ENCODE measurements around the gene ZNF223. TPM values are rescaled to one million over a fixed set of nuclear protein-coding genes. Genes with fewer than 3 reads are reported as not detected.

ZNF223 gene
- total and polyA plus RNA-seq, 12 donors: 1.6 to 12.5 (median 6.1) TPM

DNA sequence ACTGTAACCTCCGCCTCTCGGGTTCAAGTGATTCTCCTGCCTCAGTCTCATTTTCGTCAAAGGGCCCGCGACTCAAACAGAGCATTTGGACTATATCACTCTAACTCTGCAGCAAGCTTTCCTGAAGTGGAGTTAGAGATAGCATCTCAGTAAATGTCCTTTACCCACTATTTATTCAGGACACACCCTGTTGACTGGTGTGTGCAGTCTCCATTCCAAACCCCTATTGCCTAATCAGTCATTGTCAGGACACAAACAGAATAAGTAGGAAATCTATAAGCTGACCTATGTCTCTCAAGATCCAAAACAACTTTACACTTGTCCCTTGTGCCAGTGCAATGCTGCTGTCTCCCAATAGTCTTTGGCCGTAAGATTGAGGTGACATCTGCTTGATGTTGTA is 25.2 kb upstream of the ZNF223 start:
- H3K4me3 ChIP-seq: no peak overlapping the region
- peaks cover 0 to 45% of the 10 kb centered on the region in 2 donors for H3K36me3 ChIP-seq (replicated peaks in 1 of 2)
- H3K9me3 ChIP-seq (replicated peaks in 1 of 3): peaks cover 0 to 18% (median 0%) of the 10 kb centered on the region in 3 donors
- no peaks in the 10 kb centered on the region for H3K27me3 ChIP-seq
- intact Hi-C loops (cut with DNase I): no loop called here
- no peak for DNase-seq
- TF ChIP-seq, protein P1, sequence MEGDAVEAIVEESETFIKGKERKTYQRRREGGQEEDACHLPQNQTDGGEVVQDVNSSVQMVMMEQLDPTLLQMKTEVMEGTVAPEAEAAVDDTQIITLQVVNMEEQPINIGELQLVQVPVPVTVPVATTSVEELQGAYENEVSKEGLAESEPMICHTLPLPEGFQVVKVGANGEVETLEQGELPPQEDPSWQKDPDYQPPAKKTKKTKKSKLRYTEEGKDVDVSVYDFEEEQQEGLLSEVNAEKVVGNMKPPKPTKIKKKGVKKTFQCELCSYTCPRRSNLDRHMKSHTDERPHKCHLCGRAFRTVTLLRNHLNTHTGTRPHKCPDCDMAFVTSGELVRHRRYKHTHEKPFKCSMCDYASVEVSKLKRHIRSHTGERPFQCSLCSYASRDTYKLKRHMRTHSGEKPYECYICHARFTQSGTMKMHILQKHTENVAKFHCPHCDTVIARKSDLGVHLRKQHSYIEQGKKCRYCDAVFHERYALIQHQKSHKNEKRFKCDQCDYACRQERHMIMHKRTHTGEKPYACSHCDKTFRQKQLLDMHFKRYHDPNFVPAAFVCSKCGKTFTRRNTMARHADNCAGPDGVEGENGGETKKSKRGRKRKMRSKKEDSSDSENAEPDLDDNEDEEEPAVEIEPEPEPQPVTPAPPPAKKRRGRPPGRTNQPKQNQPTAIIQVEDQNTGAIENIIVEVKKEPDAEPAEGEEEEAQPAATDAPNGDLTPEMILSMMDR (IDR thresholded peaks at IDR 0.05): no peak
- TF ChIP-seq POLR2A (IDR thresholded peaks at IDR 0.05): no peak
- no peak overlapping the region for H3K27ac ChIP-seq
- WGBS, 4 donors: 93 to 98% (median 97%) methylated on average over 6 of the region's 6 CpGs
- H3K4me1 ChIP-seq (replicated peaks in 1 of 2): peaks cover 0 to 5% of the 10 kb centered on the region in 2 donors

DNA sequence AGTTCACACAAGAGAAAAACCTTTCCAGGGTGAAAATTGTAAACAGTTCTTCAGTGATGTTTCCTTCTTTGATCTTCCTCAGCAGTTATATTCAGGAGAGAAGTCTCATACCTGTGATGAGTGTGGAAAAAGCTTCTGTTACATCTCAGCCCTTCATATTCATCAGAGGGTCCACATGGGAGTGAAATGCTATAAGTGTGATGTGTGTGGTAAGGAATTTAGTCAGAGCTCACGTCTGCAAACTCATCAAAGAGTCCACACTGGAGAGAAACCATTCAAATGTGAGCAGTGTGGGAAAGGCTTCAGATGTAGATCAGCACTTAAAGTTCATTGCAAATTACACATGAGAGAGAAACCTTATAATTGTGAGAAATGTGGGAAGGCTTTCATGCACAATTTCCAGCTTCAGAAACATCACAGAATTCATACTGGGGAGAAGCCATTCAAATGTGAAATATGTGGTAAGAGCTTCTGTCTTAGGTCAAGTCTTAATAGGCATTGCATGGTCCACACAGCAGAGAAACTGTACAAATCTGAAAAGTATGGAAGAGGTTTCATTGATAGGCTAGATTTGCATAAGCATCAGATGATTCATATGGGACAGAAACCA is 19.7 kb upstream of the ZNF223 start:
- no peak overlapping the region for H3K27ac ChIP-seq
- 81 to 97% (median 88%) methylated on average over 1 of the region's 1 CpG for WGBS, 4 donors
- H3K36me3 ChIP-seq (replicated peaks in 1 of 2): peaks cover 0 to 48% of the 10 kb centered on the region in 2 donors
- H3K9me3 ChIP-seq (replicated peaks in 1 of 3): peaks cover 0 to 33% (median 16%) of the 10 kb centered on the region in 3 donors
- intact Hi-C loops (cut with DNase I): no loop called here
- DNase-seq: no peak
- TF ChIP-seq POLR2A (IDR thresholded peaks at IDR 0.05): no peak
- TF ChIP-seq, protein P1 (IDR thresholded peaks at IDR 0.05): no peak
- H3K4me3 ChIP-seq: no peak overlapping the region
- no peaks in the 10 kb centered on the region for H3K4me1 ChIP-seq (replicated peaks in 1 of 2)
- H3K27me3 ChIP-seq: no peaks in the 10 kb centered on the region

DNA sequence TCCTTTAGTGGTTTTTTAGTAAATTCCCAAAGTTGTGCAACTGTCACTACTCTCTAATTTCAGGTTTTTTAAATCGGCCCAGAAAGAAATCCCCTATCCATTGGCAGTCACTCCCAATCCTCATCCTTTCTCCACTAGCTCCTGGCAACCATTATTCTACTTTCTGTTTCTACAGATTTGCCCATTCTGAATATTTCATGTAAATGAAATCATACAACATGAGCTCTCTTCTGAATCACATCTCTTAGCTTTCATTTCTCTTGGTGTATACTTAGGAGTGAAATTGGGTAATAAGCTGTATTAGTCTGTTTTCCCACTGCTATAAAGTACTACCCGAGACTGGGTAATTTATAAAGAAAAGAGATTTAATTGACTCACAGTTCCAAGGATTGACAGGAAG is 9.7 kb upstream of the ZNF223 start:
- no peak for TF ChIP-seq POLR2A (IDR thresholded peaks at IDR 0.05)
- TF ChIP-seq, protein P1 (IDR thresholded peaks at IDR 0.05): no peak
- H3K27me3 ChIP-seq: no peaks in the 10 kb centered on the region
- H3K4me1 ChIP-seq (replicated peaks in 1 of 2): no peaks in the 10 kb centered on the region
- no peak overlapping the region for H3K4me3 ChIP-seq
- no peak overlapping the region for H3K27ac ChIP-seq
- no peaks in the 10 kb centered on the region for H3K36me3 ChIP-seq (replicated peaks in 1 of 2)
- H3K9me3 ChIP-seq (replicated peaks in 1 of 3): no peaks in the 10 kb centered on the region
- WGBS, 4 donors: 61 to 64% (median 62%) methylated on average over 2 of the region's 2 CpGs
- intact Hi-C loops (cut with DNase I): no loop called here
- DNase-seq: no peak

DNA sequence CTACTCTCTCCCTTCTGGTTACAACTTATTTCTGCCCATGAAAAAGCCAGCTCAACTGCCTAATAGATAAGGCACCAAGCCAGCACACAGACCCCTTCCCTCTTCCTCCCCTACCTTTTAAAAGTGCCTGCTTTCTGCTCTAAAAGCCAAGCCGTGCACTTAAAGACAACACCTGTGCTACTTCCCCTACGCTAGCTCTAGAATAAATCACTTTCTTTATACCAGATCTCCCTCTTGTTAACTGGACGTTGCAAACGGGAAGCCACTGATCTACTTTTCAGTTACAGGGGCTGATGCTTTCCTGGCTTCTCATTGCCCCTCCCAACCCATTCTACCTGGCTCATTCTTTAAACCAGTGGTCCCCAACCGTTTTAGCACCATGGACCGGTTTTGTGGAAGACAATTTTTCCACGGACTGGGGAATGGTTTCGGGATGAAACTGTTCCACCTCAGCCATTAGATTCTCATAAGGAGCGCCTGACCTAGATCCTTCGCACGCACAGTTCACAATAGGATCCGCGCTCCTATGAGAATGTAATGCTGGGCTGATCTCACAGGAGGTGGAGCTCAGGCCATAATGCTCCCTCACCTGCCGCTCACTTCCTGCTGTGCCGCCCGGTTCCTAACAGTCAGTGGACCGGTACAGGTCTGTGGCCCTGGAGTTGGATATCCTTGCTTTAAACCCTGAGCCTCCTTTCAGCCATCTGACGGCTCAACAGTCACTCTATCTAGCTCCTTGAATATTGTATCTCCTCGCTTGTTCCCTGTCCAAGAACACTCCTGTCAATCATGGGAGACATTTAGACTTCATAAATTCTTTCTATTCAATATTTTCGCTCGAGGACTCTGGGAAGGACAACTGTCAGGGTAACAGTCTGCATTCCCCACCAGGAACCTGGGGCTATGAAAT is 841 bp upstream of the ZNF223 start:
- Histone ChIP-seq H3K27ac (peak overlapping the region in 2 of 5 donors; percentile 48 to 83), H3K9me3 (replicated peaks in 1 of 3) (no peaks in the 10 kb centered on the region), H3K4me1 (replicated peaks in 1 of 2) (peaks cover 7 to 14% of the 10 kb centered on the region in 2 donors), H3K36me3 (replicated peaks in 1 of 2) (peaks cover 0 to 6% of the 10 kb centered on the region in 2 donors), H3K4me3 (peak overlapping the region; percentile 31 to 86 (median 50)), H3K27me3 (no peaks in the 10 kb centered on the region)
- DNase-seq: peak in 2 of 7 donors; percentile 8 to 10
- intact Hi-C loops (cut with DNase I): no loop called here
- 11 to 16% (median 11%) methylated on average over 13 to 21 of the region's 21 CpGs for WGBS, 4 donors
- TF ChIP-seq POLR2A (IDR thresholded peaks at IDR 0.05): no peak
- TF ChIP-seq, protein P1 (IDR thresholded peaks at IDR 0.05): no peak

Measured in adrenal gland (tissue), 12 donors.